NCI-H446 treated with DMSO at 0.1 percent for 48 hours (cell line): Measurements from ENCODE around the gene PHACTR1.
A peak's percentile ranks its signal among the peaks of the same experiment; 100 is the strongest.
"Not testable (repeated sequence)": the region's sequence is repeated elsewhere in the genome, so short reads cannot be mapped to it uniquely, and the experiment has no call there.

Experiments used
- DNase-seq: peaks from one replicate; lab custom pipeline; 2025; lab: John Stamatoyannopoulos, UW

PHACTR1 gene

GRCh38 chr6:13112921-13113320 is 396.4 kb downstream of the PHACTR1 start:
- no peak for DNase-seq

DNA sequence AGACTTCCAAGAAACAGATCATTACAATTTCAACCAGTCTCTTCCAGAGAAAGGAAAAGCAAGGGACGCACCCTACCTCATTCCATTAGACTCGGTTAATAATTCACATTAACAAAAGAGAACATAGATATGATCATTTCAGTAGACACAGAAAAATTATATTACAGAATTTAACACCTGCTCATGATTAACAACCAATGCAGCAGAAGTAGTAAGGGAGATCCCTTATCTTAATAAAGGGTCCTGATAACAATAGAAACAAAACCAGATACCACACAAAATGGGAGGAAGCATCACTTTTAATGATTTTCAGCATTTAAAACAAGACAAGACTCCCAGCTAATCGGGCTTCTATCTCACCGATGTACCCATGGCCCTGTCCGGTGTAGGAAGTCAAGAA is 396.8 kb downstream of the PHACTR1 start:
- no peak for DNase-seq

- DNase-seq = peak; percentile 9
Observed at GRCh38 chr6:13113981-13114593, 397.5 kb downstream of the PHACTR1 start.

GRCh38 chr6:13116155-13116554 is 399.6 kb downstream of the PHACTR1 start:
- no peak for DNase-seq

DNA sequence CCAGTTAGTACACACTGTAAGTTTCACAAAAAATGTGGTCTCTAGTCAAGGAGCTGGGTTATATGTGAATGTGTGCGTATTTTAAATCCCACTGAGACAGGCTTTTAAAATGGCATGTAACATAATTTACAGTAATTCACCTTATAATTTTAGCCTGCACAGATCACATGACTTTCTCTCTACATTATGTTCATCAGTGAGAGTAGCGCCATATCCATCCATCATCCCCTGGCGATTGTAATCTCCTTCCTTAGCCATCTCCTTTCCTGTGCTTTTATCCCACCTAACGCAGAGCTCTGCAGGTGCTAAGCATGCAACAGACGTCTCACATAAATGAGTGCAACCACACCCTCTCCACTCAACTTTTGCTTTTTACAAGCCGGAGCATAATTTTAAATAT is 401.0 kb downstream of the PHACTR1 start:
- DNase-seq = no peak

DNA sequence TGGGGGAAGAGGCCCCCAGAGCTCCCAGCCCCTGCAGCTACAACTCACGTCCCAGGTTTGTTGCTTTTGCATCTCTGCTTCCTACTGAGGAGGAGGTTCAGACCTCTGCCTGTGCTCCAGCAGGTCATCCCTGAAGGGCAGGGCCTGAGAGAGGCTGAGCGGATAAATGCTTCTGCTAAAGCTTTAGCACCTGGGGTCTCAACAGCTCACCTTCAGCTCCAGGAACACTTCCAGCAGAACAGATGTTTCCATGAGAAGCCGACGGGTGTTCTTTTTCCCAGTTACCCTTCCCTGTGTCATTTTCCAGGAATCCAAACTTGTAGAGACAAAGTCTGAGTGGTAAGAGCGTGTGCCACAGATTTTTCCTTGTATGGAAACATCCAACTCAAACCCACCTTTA is 403.0 kb downstream of the PHACTR1 start:
- DNase-seq = no peak

GRCh38 chr6:13120483-13121482 is 404.2 kb downstream of the PHACTR1 start:
- no peak for DNase-seq

GRCh38 chr6:13124131-13124530 is 407.6 kb downstream of the PHACTR1 start:
- no peak for DNase-seq

GRCh38 chr6:13125841-13126240 is 409.3 kb downstream of the PHACTR1 start:
- DNase-seq = no peak

DNA sequence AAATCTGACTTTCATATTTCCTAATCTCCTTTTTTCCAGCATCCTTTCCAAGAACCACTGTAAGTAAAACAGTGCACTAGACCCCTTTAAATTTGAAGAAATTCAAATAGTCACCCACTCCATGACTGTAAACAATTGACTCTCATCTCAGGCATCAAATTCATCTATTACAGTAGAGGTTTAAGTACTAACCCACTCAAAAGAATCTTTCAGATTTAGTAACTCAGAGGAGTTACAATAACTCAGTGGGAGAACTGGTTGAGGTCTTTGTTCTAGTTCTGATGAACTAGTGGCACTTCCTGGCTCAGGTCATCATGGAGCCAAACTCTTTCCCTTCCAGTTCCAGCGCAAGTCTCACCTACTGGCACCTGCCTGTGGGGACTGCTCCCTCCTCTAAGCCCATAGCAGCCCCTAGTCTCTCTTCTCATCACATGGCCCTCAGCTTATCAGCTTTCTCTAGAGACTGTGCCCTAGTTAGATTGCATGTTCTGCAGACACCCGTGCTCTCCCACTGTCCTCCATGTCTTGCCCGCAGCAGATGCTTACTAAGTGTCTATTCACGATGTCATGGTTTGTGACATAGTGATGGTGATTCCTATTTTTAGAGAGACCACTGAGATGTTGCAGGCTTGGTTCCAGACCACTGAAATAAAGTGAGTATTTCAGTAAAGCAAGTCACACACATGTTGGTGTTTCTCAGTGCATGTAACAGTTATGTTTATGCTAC is 415.5 kb downstream of the PHACTR1 start:
- DNase-seq = no peak

DNA sequence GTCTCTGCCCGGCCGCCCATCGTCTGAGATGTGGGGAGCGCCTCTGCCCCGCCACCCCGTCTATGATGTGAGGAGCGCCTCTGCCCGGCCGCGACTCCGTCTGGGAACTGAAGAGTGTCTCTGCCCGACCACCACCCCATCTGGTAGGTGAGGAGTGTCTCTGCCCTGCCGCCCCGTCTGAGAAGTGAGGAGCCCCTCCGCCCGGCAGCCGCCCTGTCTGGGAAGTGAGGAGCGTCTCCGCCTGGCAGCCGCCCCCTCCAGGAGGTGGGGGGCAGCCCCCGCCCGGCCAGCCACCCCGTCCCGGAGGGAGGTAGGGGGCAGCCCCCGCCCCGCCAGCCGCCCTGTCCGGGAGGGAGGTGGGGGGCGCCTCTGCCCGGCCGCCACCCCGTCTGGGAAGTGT is 417.3 kb downstream of the PHACTR1 start:
- DNase-seq = not testable (repeated sequence)

DNA sequence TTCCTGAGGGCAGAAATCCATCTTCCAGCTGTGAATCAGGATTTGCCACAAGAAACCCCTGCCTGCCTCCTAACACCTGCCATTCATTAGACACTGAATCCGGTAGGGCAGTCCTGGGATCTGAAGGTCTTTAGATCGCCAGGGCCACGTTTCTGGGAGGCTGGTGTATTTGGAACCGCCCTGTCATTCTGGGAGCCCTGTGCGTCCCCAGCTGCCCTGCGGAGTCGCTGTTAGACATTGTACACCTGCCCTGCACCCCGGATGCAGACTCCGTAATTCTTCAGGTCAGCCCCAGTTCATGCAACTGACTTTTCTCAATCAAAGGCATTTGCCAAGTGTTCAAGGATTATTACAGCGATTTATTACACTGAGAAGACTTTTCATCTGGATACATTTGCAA is 418.6 kb downstream of the PHACTR1 start:
- no peak for DNase-seq

- DNase-seq = no peak
Observed at GRCh38 chr6:13139119-13139518, 422.6 kb downstream of the PHACTR1 start.

DNA sequence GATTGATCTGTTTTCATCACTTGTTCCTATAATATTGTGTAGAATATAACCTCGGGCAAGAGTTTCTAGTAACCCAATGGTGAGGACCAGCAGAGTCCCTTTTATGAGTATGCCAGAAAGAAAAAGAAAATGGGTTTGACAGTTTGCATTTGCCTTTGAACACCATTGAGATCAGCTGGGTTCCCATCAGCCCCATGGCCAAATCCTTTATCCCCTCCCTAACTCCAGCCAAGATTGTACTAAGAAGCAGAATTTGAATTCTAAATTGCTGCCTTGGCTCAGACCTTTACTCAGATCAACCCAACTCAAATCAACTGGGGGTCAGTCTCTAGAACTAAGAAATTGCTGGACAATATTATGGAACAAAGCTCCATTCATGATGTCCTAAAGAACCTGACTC is 424.4 kb downstream of the PHACTR1 start:
- DNase-seq = no peak

DNA sequence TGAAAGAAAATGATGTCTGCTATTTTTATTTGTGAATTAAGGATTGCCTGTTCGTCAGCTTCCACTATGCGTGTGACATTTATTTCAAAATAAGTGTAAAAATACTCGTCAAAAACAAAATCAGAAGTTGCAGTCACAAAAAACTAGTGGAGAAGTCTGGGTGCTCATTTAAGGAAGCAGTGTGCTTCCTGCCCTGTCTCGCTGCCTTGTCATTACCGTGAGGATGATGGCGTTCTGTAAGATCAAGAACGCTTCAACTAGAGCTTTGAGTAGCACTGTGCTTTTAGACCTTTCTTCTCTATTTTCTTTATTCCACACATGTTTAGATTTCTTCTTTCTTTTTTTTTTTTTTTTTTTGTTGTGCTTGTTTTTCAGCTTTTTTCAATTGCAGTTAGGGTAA is 424.8 kb downstream of the PHACTR1 start:
- no peak for DNase-seq

DNA sequence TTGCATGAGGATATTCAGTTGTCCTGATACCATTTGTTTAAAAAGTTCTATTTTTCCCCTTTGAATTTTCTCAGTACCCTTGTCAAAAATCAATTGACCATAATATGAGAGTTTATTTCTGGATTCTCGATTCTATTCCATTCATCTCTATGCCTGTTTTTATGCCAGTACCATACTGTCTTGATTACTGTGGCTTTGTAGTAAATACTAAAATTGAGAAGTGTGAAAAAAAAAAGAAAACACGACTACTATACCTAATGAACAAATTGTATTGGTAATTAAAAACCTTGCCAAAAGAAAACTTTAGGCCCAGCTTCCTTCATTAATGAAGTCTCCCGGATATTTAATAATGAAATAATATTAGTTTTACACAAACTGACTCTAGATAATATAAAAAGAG is 426.0 kb downstream of the PHACTR1 start:
- no peak for DNase-seq

GRCh38 chr6:13146442-13146841 is 429.9 kb downstream of the PHACTR1 start:
- peak; percentile 38 for DNase-seq

GRCh38 chr6:13147376-13147775 is 430.8 kb downstream of the PHACTR1 start:
- no peak for DNase-seq

DNA sequence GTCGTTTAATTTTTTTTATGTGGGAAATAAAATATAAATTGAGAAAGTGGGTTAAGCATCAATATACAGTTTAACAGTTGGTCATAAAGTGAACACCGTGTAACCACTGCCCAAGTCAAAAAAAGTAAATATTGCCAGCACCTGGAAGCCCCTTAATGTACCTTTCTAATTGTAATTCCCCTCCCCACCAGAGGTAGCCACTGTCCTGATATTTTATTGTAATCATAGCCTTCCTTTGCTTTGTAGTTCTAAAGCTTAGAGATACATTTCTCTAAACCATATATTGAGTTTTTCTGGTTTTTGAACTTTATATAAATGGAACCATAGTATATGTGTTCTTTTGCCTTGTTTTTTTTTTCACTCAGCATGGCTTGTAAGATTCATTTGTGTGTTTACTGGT is 431.2 kb downstream of the PHACTR1 start:
- DNase-seq = no peak

DNA sequence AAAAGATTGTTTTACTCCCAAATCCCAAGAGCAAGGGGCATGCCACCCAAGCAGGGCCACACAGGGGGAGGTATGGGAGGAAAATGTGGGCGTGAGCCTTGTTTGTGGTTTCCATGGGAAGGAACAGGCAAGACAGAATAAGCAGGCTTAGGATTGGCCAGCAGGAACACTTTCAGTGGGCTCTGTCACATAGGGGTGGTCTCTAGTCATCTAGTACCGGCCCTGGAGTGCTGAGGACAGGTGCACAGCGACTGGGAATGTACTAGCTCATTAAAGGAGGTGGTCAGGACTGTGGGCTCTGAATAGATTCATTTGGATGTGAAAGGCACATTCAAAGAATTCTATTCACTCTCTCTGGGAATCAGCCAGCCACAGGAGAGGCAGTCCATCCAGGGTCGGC is 436.2 kb downstream of the PHACTR1 start:
- DNase-seq = no peak

- no peak for DNase-seq
Observed at GRCh38 chr6:13156381-13156780, 439.8 kb downstream of the PHACTR1 start.

GRCh38 chr6:13157293-13157692 is 440.7 kb downstream of the PHACTR1 start:
- DNase-seq = no peak

DNA sequence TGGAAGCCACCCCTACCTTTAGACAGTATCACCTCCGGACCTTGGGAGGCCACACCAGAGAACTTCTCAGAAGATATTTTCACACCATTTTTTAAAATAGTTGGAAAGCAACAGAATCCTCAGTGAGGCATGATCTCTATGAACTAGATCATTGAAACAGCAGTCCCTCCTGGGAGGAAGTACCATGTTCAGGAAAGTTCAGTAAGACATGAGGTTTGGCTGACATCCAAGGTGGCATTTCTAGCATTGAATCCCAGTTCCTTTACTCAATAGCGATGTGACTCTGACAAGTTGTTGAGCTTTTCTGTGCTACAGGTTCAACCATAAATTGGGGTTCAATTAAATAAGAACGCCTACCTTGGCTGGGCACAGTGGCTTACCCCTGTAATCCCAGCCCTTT is 442.7 kb downstream of the PHACTR1 start:
- no peak for DNase-seq
